ENCODE data around the gene STUB1. TPM values are rescaled to one million over a fixed set of nuclear protein-coding genes. Genes with fewer than 3 reads are reported as not detected.

Gene STUB1
- total and polyA plus RNA-seq, 2 donors (not counting 1 experiment from before 2014, with no cell fraction given) = 94.6 to 133 TPM

GRCh38 chr16:721765-722540 lies 41.7 kb downstream of the STUB1 start:
- H3K4me3 ChIP-seq (replicated peaks in 1 of 4; ENCODE audit: control extremely low read depth in 1 of 4, insufficient read depth in 1 of 4, low read depth in 3 of 4, low read length in 4 of 4) = peak overlapping the region in 3 of 4 experiments; percentile 71 to 88 (median 80)
- H3K4me1 ChIP-seq (ENCODE audit: control insufficient read depth, extremely low read depth, insufficient read depth, low read length) = peaks cover 9% of the 10 kb centered on the region
- TF ChIP-seq, protein P1, sequence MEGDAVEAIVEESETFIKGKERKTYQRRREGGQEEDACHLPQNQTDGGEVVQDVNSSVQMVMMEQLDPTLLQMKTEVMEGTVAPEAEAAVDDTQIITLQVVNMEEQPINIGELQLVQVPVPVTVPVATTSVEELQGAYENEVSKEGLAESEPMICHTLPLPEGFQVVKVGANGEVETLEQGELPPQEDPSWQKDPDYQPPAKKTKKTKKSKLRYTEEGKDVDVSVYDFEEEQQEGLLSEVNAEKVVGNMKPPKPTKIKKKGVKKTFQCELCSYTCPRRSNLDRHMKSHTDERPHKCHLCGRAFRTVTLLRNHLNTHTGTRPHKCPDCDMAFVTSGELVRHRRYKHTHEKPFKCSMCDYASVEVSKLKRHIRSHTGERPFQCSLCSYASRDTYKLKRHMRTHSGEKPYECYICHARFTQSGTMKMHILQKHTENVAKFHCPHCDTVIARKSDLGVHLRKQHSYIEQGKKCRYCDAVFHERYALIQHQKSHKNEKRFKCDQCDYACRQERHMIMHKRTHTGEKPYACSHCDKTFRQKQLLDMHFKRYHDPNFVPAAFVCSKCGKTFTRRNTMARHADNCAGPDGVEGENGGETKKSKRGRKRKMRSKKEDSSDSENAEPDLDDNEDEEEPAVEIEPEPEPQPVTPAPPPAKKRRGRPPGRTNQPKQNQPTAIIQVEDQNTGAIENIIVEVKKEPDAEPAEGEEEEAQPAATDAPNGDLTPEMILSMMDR (conservative IDR thresholded peaks at IDR 0.05 in 1 of 2, IDR thresholded peaks at IDR 0.05 in 1 of 2; ENCODE audit: low read depth in 1 of 2, low read length in 2 of 2) = no peak
- TF ChIP-seq EZH2 (IDR thresholded peaks at IDR 0.05; ENCODE audit: low read length, missing control alignments) = no peak
- H3K27ac ChIP-seq (ENCODE audit: insufficient read depth, low read length) = no peak overlapping the region
- no peaks in the 10 kb centered on the region for H3K79me2 ChIP-seq (ENCODE audit: control insufficient read depth, insufficient read depth, low read length)
- no peak overlapping the region for H2AFZ ChIP-seq (ENCODE audit: low read length)
- DNase-seq (ENCODE audit: low read depth in 2 of 2) = no peak
- H3K36me3 ChIP-seq (ENCODE audit: control insufficient read depth, insufficient read depth, low read length) = peaks cover 2% of the 10 kb centered on the region
- H4K20me1 ChIP-seq (ENCODE audit: control insufficient read depth, extremely low read depth, insufficient read depth, low read length) = no peaks in the 10 kb centered on the region
- H3K9ac ChIP-seq (ENCODE audit: insufficient read depth, low read length) = no peak overlapping the region
- peak overlapping the region; percentile 75 for H3K4me2 ChIP-seq (ENCODE audit: extremely low read depth, insufficient read depth, low read length)
- H3K9me3 ChIP-seq (ENCODE audit: control insufficient read depth, insufficient read depth, low read depth, low read length) = no peaks in the 10 kb centered on the region
- no peaks in the 10 kb centered on the region for H3K27me3 ChIP-seq (ENCODE audit: control insufficient read depth, insufficient read depth, low read length)

DNA sequence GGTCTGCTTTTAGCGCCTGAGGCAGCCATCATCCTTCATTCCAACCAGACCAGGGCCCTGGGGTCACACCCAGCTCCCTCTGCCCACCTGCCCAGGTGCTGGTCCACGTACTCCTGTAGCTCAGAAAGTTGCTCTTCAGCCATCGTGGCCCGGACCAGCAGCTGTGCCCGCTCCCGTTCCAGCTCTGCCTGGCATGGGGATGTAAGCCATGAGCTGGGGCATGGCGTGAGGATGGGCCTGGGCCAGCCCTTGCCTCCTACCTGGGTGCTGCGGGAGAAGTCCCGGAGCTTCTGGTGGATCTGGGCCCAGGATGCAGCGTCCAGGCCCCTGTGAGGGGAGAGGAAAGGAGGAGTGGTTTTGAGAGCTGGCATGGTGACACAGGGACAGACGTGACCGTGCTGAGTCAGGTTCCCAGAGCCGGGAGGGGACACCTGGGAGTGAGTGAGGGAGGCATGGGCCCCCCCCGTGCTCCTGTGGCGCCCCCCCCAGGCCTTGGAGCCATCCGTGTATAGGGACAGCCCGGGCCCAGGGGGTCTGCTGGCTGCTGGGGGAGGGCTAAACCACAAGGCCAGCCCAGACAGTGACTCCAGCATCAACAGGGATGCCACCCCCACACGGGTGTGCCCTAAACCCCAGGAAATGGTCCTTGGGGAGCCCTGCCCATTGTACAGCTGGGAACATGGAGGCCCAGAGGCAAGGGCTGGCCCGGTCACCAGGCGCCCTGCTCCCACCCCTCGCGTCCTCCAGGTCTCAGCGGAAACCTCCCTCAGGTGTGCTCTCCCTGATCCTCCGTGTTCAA lies 42.8 kb downstream of the STUB1 start:
- H3K4me3 ChIP-seq (replicated peaks in 1 of 4; ENCODE audit: control extremely low read depth in 1 of 4, insufficient read depth in 1 of 4, low read depth in 3 of 4, low read length in 4 of 4) = no peak overlapping the region

DNA sequence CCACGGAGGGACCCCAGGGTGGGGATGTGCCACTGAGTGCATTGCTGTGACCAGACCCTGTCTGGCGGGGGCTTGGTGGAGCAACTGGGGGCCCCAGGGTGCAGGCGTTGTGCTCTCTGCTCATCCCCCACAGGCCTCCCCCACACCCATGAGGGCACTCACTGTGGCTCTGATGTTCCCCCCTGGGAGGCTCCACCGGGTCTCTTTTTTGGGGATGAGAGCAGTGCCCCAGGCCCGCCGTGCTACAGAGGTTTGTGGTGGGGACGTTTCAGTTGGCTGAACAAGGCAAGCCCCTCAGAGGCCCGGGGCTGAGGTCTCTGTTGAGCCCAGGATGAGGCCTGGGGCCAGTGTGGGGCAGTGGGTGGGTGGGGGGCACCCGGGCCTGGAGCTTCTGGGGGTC lies 43.5 kb downstream of the STUB1 start:
- H3K9ac ChIP-seq (ENCODE audit: insufficient read depth, low read length) = no peak overlapping the region
- H3K4me1 ChIP-seq (ENCODE audit: control insufficient read depth, extremely low read depth, insufficient read depth, low read length) = peaks cover 9% of the 10 kb centered on the region
- H4K20me1 ChIP-seq (ENCODE audit: control insufficient read depth, extremely low read depth, insufficient read depth, low read length) = no peaks in the 10 kb centered on the region
- no peak overlapping the region for H3K4me3 ChIP-seq (replicated peaks in 1 of 4; ENCODE audit: control extremely low read depth in 1 of 4, insufficient read depth in 1 of 4, low read depth in 3 of 4, low read length in 4 of 4)
- H3K27ac ChIP-seq (ENCODE audit: insufficient read depth, low read length) = no peak overlapping the region
- H3K36me3 ChIP-seq (ENCODE audit: control insufficient read depth, insufficient read depth, low read length) = peaks cover 2% of the 10 kb centered on the region
- no peaks in the 10 kb centered on the region for H3K9me3 ChIP-seq (ENCODE audit: control insufficient read depth, insufficient read depth, low read depth, low read length)
- H2AFZ ChIP-seq (ENCODE audit: low read length) = no peak overlapping the region
- H3K79me2 ChIP-seq (ENCODE audit: control insufficient read depth, insufficient read depth, low read length) = no peaks in the 10 kb centered on the region
- H3K27me3 ChIP-seq (ENCODE audit: control insufficient read depth, insufficient read depth, low read length) = no peaks in the 10 kb centered on the region
- TF ChIP-seq, protein P1 (conservative IDR thresholded peaks at IDR 0.05 in 1 of 2, IDR thresholded peaks at IDR 0.05 in 1 of 2; ENCODE audit: low read depth in 1 of 2, low read length in 2 of 2) = no peak
- TF ChIP-seq EZH2 (IDR thresholded peaks at IDR 0.05; ENCODE audit: low read length, missing control alignments) = no peak
- H3K4me2 ChIP-seq (ENCODE audit: extremely low read depth, insufficient read depth, low read length) = no peak overlapping the region
- DNase-seq (ENCODE audit: low read depth in 2 of 2) = no peak

More for the DNA sequence above, 42.8 kb downstream of the STUB1 start:
- H3K36me3 ChIP-seq (ENCODE audit: control insufficient read depth, insufficient read depth, low read length) = peaks cover 2% of the 10 kb centered on the region
- H2AFZ ChIP-seq (ENCODE audit: low read length) = no peak overlapping the region
- no peaks in the 10 kb centered on the region for H4K20me1 ChIP-seq (ENCODE audit: control insufficient read depth, extremely low read depth, insufficient read depth, low read length)
- H3K79me2 ChIP-seq (ENCODE audit: control insufficient read depth, insufficient read depth, low read length) = no peaks in the 10 kb centered on the region
- DNase-seq (ENCODE audit: low read depth in 2 of 2) = no peak
- H3K27me3 ChIP-seq (ENCODE audit: control insufficient read depth, insufficient read depth, low read length) = no peaks in the 10 kb centered on the region
- no peak overlapping the region for H3K4me2 ChIP-seq (ENCODE audit: extremely low read depth, insufficient read depth, low read length)
- TF ChIP-seq EZH2 (IDR thresholded peaks at IDR 0.05; ENCODE audit: low read length, missing control alignments) = no peak
- TF ChIP-seq, protein P1 (conservative IDR thresholded peaks at IDR 0.05 in 1 of 2, IDR thresholded peaks at IDR 0.05 in 1 of 2; ENCODE audit: low read depth in 1 of 2, low read length in 2 of 2) = no peak
- no peak overlapping the region for H3K27ac ChIP-seq (ENCODE audit: insufficient read depth, low read length)
- no peaks in the 10 kb centered on the region for H3K9me3 ChIP-seq (ENCODE audit: control insufficient read depth, insufficient read depth, low read depth, low read length)
- H3K9ac ChIP-seq (ENCODE audit: insufficient read depth, low read length) = no peak overlapping the region
- peaks cover 9% of the 10 kb centered on the region for H3K4me1 ChIP-seq (ENCODE audit: control insufficient read depth, extremely low read depth, insufficient read depth, low read length)

Measured in fibroblast of lung (primary cell).